IMR-90 (cell line): Measurements from ENCODE around the gene LYZL2.

Experiments used
- BHLHE40 ChIP-seq: fragments of 150-350 bp; IDR thresholded peaks from 2 replicates; pipeline ENCODE4 v1.6.1; 2016; ENCODE audit warnings: mild to moderate bottlenecking, low read depth, low read length
- CEBPB ChIP-seq: IDR thresholded peaks from 2 replicates; pipeline ENCODE4 v1.6.1; 2012; ENCODE audit warnings: low read depth, low read length, improper control_type of control experiment
- CHD1 ChIP-seq: IDR thresholded peaks from 2 replicates; pipeline ENCODE4 v1.6.1; 2012; ENCODE audit warnings: low read depth, low read length, improper control_type of control experiment
- MAFK ChIP-seq: IDR thresholded peaks from 2 replicates; pipeline ENCODE4 v1.6.1; 2012; ENCODE audit warnings: low read depth, low read length, improper control_type of control experiment
- MAZ ChIP-seq: IDR thresholded peaks from 2 replicates; pipeline ENCODE4 v1.6.1; 2012; ENCODE audit warnings: low read depth, mild to moderate bottlenecking, low read length, improper control_type of control experiment, moderate library complexity, borderline replicate concordance
- MXI1 ChIP-seq: IDR thresholded peaks from 2 replicates; pipeline ENCODE4 v1.6.1; 2012; ENCODE audit warnings: low read depth, mild to moderate bottlenecking, low read length, moderate library complexity, borderline replicate concordance
- POLR2A ChIP-seq: IDR thresholded peaks from 2 replicates; pipeline ENCODE4 v1.6.1; 2012; ENCODE audit warnings: mild to moderate bottlenecking, low read depth, low read length
- RAD21 ChIP-seq: IDR thresholded peaks from 2 replicates; pipeline ENCODE4 v1.6.1; 2012; ENCODE audit warnings: low read length, improper control_type of control experiment
- RCOR1 ChIP-seq: IDR thresholded peaks from 2 replicates; pipeline ENCODE4 v1.6.1; 2012; ENCODE audit warnings: mild to moderate bottlenecking, low read length, improper control_type of control experiment; ENCODE audit not compliant: insufficient replicate concordance
- RFX5 ChIP-seq: IDR thresholded peaks from 2 replicates; pipeline ENCODE4 v1.8.0; 2012; ENCODE audit warnings: low read depth, mild to moderate bottlenecking, low read length, moderate library complexity
- SMC3 ChIP-seq: fragments of 150-350 bp; IDR thresholded peaks from 2 replicates; pipeline ENCODE4 v1.6.1; 2016; ENCODE audit warnings: low read depth, mild to moderate bottlenecking, antibody characterized with exemption, low read length, moderate library complexity
- TF ChIP-seq, protein P1 (sequence below): conservative IDR thresholded peaks from 2 replicates; pipeline ENCODE4 v1.5.1; 2012; ENCODE audit warnings: mild to moderate bottlenecking, low read depth, low read length, improper control_type of control experiment
- TF ChIP-seq, protein P2 (sequence below): fragments of 150-350 bp; IDR thresholded peaks from 2 replicates; pipeline ENCODE4 v1.6.1; 2017; ENCODE audit warnings: mild to moderate bottlenecking, antibody characterized with exemption, low read length, low read depth
- TF ChIP-seq, protein P3 (sequence below): fragments of 150-350 bp; IDR thresholded peaks from 2 replicates; pipeline ENCODE4 v1.6.1; 2016; ENCODE audit warnings: low read depth, mild to moderate bottlenecking, low read length, moderate library complexity, borderline replicate concordance

DNA sequence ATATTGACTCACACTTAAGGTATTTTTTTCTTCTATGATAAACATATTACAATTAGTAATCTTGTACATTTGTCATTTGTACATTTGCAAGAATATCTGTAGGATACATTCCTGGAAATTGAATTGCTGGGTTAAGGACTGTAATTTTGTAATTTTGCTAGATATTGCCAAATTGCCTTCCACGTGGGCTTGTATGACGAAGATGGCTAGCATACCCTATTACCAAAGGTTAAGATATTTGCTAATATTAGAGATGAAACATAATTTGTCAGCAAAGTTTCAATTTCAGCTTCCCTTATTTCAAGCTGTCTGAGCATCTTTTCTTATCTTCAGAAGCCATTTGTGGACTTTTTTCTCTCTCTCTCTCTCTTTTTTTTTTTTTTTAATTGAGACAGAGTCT is 1.0 kb upstream of the LYZL2 start:
- TF ChIP-seq POLR2A (no peak), CEBPB (peak; percentile 95), RAD21 (no peak), CHD1 (no peak), RFX5 (no peak), SMC3 (no peak), RCOR1 (no peak), BHLHE40 (no peak), MAZ (no peak), MXI1 (no peak), MAFK (no peak)
- TF ChIP-seq, protein P1, sequence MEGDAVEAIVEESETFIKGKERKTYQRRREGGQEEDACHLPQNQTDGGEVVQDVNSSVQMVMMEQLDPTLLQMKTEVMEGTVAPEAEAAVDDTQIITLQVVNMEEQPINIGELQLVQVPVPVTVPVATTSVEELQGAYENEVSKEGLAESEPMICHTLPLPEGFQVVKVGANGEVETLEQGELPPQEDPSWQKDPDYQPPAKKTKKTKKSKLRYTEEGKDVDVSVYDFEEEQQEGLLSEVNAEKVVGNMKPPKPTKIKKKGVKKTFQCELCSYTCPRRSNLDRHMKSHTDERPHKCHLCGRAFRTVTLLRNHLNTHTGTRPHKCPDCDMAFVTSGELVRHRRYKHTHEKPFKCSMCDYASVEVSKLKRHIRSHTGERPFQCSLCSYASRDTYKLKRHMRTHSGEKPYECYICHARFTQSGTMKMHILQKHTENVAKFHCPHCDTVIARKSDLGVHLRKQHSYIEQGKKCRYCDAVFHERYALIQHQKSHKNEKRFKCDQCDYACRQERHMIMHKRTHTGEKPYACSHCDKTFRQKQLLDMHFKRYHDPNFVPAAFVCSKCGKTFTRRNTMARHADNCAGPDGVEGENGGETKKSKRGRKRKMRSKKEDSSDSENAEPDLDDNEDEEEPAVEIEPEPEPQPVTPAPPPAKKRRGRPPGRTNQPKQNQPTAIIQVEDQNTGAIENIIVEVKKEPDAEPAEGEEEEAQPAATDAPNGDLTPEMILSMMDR: no peak
- TF ChIP-seq, protein P2, sequence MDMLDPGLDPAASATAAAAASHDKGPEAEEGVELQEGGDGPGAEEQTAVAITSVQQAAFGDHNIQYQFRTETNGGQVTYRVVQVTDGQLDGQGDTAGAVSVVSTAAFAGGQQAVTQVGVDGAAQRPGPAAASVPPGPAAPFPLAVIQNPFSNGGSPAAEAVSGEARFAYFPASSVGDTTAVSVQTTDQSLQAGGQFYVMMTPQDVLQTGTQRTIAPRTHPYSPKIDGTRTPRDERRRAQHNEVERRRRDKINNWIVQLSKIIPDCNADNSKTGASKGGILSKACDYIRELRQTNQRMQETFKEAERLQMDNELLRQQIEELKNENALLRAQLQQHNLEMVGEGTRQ: peak; percentile 50; the same call in 1 of the 2 replicates
- TF ChIP-seq, protein P3, sequence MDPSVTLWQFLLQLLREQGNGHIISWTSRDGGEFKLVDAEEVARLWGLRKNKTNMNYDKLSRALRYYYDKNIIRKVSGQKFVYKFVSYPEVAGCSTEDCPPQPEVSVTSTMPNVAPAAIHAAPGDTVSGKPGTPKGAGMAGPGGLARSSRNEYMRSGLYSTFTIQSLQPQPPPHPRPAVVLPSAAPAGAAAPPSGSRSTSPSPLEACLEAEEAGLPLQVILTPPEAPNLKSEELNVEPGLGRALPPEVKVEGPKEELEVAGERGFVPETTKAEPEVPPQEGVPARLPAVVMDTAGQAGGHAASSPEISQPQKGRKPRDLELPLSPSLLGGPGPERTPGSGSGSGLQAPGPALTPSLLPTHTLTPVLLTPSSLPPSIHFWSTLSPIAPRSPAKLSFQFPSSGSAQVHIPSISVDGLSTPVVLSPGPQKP: no peak
